Renal cortical epithelial cell (primary cell): ENCODE measurements around the gene INHBE. TPM values are rescaled to one million over a fixed set of nuclear protein-coding genes. Genes with fewer than 3 reads are reported as not detected.
A peak's percentile ranks its signal among the peaks of the same experiment; 100 is the strongest.

ENCODE experiments used
- DNase-seq: peaks from one replicate; pipeline ENCODE4 v3.0.0-alpha.2; 2011; ENCODE audit warnings: low read depth
- total RNA-seq: library from RNA; depleted of rRNA; stranded (reverse); fragments of >200 nt; gene quantifications from 2 replicates; pipeline ENCODE4 v1.2.3, GENCODE V29; 2014

The INHBE gene
- total RNA-seq, 1 donor from 2014 or later: 1.0 TPM

DNA sequence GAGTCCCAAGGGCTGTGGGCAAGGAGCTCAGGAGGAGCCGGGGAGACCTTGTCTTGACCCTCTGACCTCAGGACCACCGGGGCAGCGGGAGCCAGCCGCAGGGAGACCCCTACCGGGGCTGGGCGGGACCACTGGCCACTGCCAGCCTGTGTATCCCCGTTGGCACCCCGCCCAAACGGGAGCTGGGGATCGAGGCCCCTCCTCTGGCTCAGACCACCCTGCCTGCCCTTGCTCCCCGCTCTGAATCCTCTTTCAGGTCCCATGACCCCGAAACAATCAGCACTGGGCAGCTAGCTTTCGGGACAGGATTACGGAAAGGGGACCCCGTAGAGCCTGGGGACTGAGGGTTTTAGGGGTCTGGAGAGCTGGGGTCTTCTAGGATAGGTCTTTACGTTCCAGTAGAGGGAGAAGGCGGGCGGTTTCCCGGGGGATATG lies 5.8 kb downstream of the INHBE start:
- no peak for DNase-seq

DNA sequence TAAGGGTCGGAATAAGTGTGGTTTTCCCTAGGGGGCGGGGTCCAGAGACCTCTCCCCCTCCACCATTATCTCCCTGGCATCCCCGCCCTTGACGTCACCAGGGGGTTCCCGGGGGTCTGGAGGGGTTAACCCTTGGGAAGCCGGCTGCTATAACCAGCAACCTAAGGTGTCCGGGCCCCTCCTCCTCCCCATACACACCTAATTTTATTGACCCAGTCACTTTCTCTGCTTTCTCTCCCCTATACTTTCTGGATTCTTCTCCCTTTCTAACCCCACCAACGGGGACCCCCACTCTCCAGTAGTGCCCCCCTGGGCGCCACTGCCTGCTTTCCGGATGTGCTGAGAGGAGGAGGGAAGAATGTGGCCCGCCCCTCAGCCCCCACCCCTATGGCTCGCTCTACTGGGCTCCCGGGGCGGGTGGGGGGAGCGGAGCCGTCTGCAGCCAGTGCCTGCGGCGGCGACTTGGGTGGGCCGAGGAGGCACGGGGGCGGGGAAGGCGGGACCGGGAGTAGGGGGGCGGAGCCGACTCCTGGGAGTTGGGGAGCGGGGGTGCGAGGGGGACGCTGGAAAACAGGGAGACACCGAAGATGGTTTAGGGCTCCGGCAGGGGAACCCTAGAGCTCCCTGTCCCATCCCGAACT lies 6.3 kb downstream of the INHBE start:
- no peak for DNase-seq

DNA sequence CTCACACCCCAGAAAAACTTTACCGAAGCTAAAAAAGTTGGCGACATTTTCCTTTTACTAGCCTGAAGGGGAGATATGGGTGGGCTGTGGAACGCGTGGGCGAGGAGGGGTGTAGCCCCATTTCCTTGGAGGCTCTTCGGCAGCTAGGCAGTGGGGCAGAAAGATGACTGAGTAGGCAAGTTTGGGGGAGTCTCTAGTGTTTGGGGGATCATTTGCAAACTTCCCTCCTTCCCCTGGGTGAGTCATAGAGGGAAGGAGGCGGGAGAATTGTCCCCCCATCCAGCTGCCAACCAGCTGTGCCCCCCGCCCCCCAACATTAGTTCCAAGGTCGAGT lies 6.8 kb downstream of the INHBE start:
- DNase-seq: no peak

DNA sequence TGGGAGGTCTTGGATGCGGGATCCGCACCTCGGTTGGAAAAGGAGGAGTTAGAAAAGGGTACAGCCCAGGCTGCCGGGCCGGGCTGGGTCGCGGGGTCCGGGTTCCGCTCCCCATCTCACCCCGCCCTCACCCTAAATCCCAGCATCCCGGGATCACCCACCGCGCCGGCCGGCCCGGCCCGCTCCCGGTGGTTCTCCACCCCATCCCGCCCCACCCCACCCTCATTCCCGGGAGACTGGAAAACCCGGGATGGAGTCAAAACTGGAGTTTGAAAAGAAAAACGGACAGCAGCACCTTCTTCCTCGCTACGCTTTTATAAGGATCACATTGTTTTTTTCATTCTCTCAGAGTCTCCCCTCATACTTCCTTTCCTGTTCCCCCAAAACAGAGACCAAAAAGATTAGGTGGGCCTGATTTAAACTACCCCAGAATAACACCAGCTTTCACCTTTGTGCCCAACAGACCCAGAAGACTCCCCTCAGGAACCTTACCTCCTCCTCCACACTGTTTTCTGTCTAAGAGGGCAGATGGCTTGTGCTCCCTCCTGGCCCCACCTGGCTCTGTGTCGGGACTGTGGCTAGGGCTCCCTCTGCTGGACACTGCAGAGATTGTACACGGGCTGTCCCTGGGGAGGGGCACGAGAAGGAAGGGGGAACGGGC lies 7.3 kb downstream of the INHBE start:
- DNase-seq: peak; percentile 80

DNA sequence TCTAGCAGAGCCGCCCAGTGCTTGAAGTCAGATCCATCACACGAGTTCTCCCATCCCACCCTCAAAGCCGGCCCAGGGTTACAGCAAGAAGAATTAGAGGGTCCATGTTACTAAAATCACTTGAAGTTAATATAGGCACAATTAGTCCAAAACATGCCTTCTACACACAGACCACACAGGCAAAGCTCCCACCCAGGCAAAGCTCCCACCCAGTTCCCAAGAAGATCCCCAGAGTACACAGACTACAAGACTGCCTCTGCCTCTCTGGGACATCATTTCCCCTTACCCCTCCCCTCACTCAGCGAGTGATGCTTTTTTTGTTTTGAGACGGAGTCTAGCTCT lies 7.8 kb downstream of the INHBE start:
- no peak for DNase-seq

DNA sequence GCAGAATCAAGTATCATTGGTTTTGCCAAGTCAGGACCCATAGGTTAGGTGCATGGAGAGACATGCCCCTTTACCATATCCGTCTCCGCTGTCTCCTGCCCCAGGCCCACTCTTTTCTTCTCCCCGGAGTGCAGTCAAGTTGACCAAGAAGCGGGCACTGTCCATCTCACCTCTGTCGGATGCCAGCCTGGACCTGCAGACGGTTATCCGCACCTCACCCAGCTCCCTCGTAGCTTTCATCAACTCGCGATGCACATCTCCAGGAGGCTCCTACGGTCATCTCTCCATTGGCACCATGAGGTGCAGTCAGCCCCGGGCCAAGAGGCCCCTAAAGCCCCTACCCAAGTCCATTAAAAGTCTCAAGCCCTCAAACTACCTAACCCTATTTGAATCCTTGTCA lies 9.5 kb downstream of the INHBE start:
- DNase-seq: no peak

DNA sequence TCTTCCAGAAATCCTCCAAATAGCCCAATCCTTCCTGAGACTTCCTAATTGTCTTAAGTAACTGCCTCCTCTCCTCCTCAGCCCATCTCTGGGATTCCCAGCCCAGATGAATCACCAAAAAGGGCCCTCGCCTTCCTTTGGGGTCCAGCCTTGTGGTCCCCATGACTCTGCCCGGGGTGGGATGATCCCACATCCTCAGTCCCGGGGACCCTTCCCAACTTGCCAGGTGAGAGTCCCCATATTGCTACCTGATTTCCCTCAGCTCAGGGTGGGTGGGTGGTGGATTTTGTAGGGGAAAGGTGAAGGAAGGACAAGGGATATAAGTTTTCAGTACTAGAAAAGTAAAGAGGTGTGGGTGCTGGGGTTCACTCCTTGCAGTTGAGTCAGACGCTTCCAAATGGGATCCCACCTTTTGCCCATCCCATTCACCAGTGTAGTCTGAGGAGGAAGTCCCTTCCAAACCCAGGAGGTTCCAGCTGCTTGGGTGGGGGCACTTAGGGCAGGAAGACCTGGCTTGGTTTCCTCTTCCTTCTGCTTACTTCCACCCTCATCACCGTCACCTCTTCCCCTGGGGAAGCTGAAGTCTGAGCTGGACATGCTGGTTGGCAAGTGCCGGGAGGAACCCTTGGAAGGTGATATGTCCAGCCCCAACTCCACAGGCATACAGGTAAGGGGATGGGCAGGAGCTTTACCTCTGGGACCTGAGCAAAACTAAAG lies 10.1 kb downstream of the INHBE start:
- no peak for DNase-seq

DNA sequence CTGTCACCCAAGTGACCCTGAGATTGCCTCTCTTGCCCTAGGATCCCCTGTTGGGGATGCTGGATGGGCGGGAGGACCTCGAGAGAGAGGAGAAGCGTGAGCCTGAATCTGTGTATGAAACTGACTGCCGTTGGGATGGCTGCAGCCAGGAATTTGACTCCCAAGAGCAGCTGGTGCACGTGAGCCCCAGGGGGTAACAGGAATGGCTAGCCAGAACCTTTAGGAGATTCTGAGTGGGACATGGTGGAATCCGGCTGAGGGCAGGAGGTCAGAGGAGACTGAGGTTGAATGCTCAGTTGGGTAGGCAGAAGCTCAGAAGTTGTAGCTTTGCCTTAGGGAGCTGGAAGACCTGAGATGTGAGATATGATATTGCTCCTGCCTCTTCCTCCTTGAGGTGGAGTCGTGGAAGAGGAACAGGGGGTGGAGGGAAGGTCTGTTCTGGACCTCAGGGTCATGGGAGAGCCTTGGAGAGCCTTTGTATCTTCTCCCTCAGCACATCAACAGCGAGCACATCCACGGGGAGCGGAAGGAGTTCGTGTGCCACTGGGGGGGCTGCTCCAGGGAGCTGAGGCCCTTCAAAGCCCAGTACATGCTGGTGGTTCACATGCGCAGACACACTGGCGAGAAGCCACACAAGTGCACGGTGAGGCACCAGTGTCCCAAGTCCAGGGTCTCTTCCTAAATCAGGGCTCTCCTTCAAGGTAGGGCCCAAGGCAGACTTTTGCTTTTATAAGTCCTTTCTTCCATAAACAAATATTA lies 10.8 kb downstream of the INHBE start:
- DNase-seq: no peak

DNA sequence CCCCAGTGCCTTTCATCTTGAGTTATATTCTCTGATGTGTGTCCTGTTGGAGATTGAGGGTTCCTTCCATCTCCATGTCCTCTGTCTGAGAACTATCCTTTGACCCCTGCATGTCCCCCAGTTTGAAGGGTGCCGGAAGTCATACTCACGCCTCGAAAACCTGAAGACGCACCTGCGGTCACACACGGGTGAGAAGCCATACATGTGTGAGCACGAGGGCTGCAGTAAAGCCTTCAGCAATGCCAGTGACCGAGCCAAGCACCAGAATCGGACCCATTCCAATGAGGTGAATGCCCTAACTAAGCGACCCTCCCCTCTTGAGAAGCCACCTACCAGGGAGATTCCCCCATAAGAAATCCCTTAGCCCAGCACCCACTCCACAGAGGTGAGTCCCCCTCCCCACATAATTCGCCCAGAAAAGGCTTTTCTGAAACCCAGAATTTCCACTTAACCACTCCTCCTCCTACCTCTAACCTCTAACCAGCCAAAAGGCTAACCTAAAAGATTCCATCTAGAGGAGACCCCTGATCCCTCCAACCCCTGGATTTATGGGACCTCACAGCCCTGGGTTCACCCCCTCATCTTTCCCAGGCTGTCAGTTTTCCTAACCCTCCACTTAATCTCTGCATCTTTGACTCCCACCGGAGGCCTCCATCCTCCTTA lies 12.2 kb downstream of the INHBE start:
- DNase-seq: no peak

DNA sequence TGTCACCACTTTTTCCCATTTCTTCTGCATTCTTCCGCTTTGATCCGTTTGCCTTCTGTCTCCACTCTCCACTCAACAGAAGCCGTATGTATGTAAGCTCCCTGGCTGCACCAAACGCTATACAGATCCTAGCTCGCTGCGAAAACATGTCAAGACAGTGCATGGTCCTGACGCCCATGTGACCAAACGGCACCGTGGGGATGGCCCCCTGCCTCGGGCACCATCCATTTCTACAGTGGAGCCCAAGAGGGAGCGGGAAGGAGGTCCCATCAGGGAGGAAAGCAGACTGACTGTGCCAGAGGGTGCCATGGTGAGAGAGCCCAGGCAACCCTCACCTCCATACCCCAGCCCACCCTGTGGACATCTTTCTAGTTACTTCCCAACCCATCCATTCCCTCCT lies 12.8 kb downstream of the INHBE start:
- no peak for DNase-seq

DNA sequence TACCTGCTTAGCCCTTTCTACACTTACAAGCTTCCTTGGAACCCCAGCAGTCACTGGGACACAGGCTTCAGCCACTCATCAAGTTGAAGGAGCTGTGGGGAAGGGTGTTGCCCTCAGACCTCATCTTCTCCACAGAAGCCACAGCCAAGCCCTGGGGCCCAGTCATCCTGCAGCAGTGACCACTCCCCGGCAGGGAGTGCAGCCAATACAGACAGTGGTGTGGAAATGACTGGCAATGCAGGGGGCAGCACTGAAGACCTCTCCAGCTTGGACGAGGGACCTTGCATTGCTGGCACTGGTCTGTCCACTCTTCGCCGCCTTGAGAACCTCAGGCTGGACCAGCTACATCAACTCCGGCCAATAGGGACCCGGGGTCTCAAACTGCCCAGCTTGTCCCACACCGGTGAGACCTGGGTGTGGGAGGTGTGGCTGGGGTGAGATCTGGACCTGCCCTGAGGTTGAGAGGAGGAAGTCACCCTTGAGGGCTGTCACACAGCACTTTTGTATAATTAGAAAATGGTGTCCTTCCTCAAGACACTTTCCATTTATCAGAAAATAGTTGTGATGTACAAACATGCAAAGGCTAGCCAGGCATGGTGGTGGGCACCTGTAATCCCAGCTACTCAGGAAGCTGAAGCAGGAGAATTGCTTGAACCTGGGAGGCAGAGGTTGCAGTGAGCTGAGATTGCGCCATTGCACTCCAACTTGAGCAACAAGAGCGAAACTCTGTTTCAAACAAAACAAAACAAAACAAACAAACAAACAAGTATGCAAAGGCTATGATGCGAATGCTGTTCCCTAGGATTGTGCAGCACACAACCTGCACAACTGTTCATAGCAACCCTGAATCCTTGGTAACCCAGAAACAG lies 14.4 kb downstream of the INHBE start:
- no peak for DNase-seq

DNA sequence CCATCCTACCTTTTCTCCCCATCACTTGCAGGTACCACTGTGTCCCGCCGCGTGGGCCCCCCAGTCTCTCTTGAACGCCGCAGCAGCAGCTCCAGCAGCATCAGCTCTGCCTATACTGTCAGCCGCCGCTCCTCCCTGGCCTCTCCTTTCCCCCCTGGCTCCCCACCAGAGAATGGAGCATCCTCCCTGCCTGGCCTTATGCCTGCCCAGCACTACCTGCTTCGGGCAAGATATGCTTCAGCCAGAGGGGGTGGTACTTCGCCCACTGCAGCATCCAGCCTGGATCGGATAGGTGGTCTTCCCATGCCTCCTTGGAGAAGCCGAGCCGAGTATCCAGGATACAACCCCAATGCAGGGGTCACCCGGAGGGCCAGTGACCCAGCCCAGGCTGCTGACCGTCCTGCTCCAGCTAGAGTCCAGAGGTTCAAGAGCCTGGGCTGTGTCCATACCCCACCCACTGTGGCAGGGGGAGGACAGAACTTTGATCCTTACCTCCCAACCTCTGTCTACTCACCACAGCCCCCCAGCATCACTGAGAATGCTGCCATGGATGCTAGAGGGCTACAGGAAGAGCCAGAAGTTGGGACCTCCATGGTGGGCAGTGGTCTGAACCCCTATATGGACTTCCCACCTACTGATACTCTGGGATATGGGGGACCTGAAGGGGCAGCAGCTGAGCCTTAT lies 15.3 kb downstream of the INHBE start:
- no peak for DNase-seq

DNA sequence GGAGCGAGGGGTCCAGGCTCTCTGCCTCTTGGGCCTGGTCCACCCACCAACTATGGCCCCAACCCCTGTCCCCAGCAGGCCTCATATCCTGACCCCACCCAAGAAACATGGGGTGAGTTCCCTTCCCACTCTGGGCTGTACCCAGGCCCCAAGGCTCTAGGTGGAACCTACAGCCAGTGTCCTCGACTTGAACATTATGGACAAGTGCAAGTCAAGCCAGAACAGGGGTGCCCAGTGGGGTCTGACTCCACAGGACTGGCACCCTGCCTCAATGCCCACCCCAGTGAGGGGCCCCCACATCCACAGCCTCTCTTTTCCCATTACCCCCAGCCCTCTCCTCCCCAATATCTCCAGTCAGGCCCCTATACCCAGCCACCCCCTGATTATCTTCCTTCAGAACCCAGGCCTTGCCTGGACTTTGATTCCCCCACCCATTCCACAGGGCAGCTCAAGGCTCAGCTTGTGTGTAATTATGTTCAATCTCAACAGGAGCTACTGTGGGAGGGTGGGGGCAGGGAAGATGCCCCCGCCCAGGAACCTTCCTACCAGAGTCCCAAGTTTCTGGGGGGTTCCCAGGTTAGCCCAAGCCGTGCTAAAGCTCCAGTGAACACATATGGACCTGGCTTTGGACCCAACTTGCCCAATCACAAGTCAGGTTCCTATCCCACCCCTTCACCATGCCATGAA lies 16.0 kb downstream of the INHBE start:
- no peak for DNase-seq

DNA sequence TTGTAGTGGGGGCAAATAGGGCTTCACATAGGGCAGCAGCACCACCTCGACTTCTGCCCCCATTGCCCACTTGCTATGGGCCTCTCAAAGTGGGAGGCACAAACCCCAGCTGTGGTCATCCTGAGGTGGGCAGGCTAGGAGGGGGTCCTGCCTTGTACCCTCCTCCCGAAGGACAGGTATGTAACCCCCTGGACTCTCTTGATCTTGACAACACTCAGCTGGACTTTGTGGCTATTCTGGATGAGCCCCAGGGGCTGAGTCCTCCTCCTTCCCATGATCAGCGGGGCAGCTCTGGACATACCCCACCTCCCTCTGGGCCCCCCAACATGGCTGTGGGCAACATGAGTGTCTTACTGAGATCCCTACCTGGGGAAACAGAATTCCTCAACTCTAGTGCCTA lies 16.6 kb downstream of the INHBE start:
- no peak for DNase-seq

DNA sequence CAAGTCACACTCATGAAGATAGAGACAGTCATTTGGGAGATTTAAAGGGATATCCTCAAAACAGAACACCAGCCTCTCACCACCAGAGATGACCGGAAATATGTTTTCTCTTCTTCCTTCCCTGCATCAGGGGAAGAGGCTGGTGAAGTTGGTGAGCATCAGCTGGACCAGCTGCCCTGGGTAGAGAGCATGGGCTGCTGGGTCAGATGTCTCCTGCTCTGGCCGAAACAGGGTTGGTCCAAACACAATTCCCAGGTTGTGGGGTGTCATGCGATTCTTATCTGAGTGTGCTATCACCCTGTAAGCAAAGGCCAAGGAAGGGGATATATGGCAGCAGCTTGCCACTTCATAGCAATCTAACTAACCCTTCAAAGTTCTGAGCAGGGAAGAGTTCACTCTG lies 17.3 kb downstream of the INHBE start:
- DNase-seq: no peak

DNA sequence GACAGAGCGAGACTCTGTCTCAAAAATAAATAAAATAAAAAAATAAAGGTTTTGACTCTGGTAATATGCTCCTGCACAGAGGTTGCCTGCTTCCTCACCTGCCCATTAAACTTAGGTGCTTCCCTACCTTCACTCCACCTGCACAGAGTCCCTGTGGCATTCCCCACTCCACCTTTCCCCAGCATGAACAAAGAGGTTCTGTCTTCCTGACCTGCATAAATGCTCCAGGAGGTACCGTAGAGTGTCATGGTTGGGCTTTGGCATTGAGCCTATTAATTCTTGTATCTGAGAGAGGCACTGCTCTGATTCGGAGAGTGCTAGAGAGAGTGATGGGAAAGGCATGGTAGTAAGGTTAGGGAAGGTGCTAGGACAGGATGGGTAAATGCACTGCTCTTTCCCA lies 18.3 kb downstream of the INHBE start:
- no peak for DNase-seq

DNA sequence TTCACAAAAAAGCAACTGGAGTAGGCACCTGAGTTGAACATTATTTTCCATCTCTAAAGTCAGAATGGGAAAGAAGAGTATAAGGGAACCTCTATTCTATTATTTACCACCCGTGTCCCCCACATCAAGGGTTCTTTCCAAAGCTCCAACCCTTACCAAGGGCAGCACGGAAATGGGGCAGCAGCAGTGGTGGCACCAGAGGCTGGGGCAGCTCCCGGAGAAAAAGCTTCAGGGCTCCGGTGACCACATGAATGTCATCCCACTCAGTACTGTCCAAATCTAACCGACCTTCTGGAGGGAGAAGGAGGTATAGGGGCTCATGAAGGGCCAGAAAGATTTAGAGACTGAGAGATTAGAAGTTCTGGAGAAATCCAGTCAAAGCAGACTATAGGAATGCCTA lies 18.8 kb downstream of the INHBE start:
- DNase-seq: no peak

DNA sequence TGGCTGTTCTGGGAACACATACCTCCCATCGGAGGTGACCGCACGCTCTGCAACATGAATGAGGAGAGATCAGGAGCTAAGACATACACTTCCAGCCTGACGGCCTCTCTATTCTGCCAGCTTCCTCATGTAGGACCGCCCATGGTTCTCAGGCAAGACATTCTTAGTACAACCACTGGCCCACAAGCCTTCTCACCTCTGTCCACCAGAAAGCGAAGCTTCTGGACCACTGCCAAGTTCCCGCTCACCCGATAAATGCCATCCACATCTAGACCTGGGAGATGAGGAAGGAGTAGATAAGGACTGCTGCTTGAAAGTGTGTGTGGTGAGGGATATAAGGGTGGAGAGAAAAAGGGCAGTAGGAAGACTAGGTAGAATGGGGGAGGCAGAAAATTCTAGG lies 19.3 kb downstream of the INHBE start:
- DNase-seq: no peak

DNA sequence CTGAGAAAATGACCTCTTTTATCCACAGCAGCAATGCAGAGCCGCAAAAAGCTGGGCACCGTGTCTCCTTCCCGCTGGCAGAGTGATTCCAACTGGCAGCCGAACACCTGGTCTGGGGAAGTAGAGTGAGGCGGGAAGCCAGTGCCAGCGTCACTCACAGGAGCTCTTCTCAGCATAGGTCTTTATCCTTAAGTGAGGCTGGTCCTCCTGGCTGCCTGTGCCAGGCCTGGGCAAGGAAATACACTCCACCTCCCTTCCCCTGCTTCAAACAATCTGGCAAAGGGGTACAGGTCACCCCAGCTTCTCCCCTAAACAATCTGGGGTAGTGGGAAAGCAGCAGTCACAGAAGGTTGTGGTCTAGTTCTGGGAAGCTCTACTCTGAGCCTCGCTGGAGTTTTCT lies 19.8 kb downstream of the INHBE start:
- DNase-seq: no peak
